Adipocyte (in vitro differentiated cells): Measurements from ENCODE around the gene MBTPS2.
A peak's percentile ranks its signal among the peaks of the same experiment; 100 is the strongest.

Experiments
- DNase-seq: peaks from one replicate; pipeline ENCODE4 v3.0.0-alpha.2; 2015; ENCODE audit warnings: low read depth
- H3K27me3 ChIP-seq: replicated peaks from 2 replicates; pipeline ENCODE4 v1.7.0; 2013; ENCODE audit warnings: mild to moderate bottlenecking, low read length, moderate library complexity; ENCODE audit not compliant: control insufficient read depth, insufficient read depth
- H3K36me3 ChIP-seq: 2 replicates; pipeline ENCODE4 v1.7.0; 2013; ENCODE audit warnings: low read length, mild to moderate bottlenecking, moderate library complexity; ENCODE audit not compliant: control insufficient read depth, insufficient read depth, severe bottlenecking
- H3K4me1 ChIP-seq: 2 replicates; pipeline ENCODE4 v1.7.0; 2013; ENCODE audit warnings: mild to moderate bottlenecking, low read length, moderate library complexity; ENCODE audit not compliant: control insufficient read depth, insufficient read depth
- H3K4me3 ChIP-seq: 2 replicates; pipeline ENCODE4 v1.7.0; 2013; ENCODE audit warnings: mild to moderate bottlenecking, low read length, moderate library complexity
- H3K9ac ChIP-seq: 2 replicates; pipeline ENCODE4 v1.7.0; 2013; ENCODE audit warnings: mild to moderate bottlenecking, low read length, moderate library complexity
- H3K9me3 ChIP-seq: 2 replicates; pipeline ENCODE4 v1.7.0; 2013; ENCODE audit warnings: mild to moderate bottlenecking, low read length, moderate library complexity; ENCODE audit not compliant: control insufficient read depth

MBTPS2 gene

GRCh38 chrX:21839334-21840192, at the start of gene MBTPS2:
TSS of gene MBTPS2 (plus strand) at chrX:21839617. CDS start at chrX:21839735, 118 bp downstream.
- Histone ChIP-seq H3K4me1 (no peaks in the 10 kb centered on the region), H3K36me3 (no peaks in the 10 kb centered on the region), H3K27me3 (no peaks in the 10 kb centered on the region), H3K9me3 (no peaks in the 10 kb centered on the region), H3K9ac (peak within 1 kb of the TSS; percentile 97), H3K4me3 (peak within 1 kb of the TSS; percentile 88)
- DNase-seq: peak; percentile 89

GRCh38 chrX:21798677-21799219, 40.7 kb upstream of the MBTPS2 start:
- Histone ChIP-seq H3K9ac (no peak overlapping the region), H3K4me1 (peaks cover 8% of the 10 kb centered on the region), H3K9me3 (no peaks in the 10 kb centered on the region), H3K27me3 (no peaks in the 10 kb centered on the region), H3K4me3 (no peak overlapping the region), H3K36me3 (no peaks in the 10 kb centered on the region)
- no peak for DNase-seq

GRCh38 chrX:21799767-21800166, 39.6 kb upstream of the MBTPS2 start:
- H3K9ac ChIP-seq: no peak overlapping the region
- H3K36me3 ChIP-seq: no peaks in the 10 kb centered on the region
- no peaks in the 10 kb centered on the region for H3K9me3 ChIP-seq
- peaks cover 8% of the 10 kb centered on the region for H3K4me1 ChIP-seq
- H3K4me3 ChIP-seq: no peak overlapping the region
- H3K27me3 ChIP-seq: no peaks in the 10 kb centered on the region
- DNase-seq: no peak

GRCh38 chrX:21800344-21800770, 39.1 kb upstream of the MBTPS2 start:
- no peak for DNase-seq
- Histone ChIP-seq H3K4me1 (peaks cover 8% of the 10 kb centered on the region), H3K9me3 (no peaks in the 10 kb centered on the region), H3K9ac (no peak overlapping the region), H3K27me3 (no peaks in the 10 kb centered on the region), H3K4me3 (no peak overlapping the region), H3K36me3 (no peaks in the 10 kb centered on the region)

GRCh38 chrX:21802054-21802670, 37.3 kb upstream of the MBTPS2 start:
- Histone ChIP-seq H3K4me3 (no peak overlapping the region), H3K9ac (no peak overlapping the region), H3K9me3 (no peaks in the 10 kb centered on the region), H3K36me3 (no peaks in the 10 kb centered on the region), H3K4me1 (peaks cover 8% of the 10 kb centered on the region), H3K27me3 (no peaks in the 10 kb centered on the region)
- DNase-seq: no peak

GRCh38 chrX:21802839-21803238, 36.6 kb upstream of the MBTPS2 start:
- Histone ChIP-seq H3K4me1 (peaks cover 8% of the 10 kb centered on the region), H3K9me3 (no peaks in the 10 kb centered on the region), H3K27me3 (no peaks in the 10 kb centered on the region), H3K36me3 (no peaks in the 10 kb centered on the region), H3K9ac (no peak overlapping the region), H3K4me3 (no peak overlapping the region)
- DNase-seq: no peak

GRCh38 chrX:21806691-21807090, 32.7 kb upstream of the MBTPS2 start:
- Histone ChIP-seq H3K4me3 (no peak overlapping the region), H3K27me3 (peaks cover 14% of the 10 kb centered on the region), H3K4me1 (no peaks in the 10 kb centered on the region), H3K9ac (no peak overlapping the region), H3K36me3 (no peaks in the 10 kb centered on the region), H3K9me3 (peaks cover 5% of the 10 kb centered on the region)
- no peak for DNase-seq

- H3K27me3 ChIP-seq: peaks cover 26% of the 10 kb centered on the region
- H3K4me3 ChIP-seq: no peak overlapping the region
- no peaks in the 10 kb centered on the region for H3K4me1 ChIP-seq
- no peak overlapping the region for H3K9ac ChIP-seq
- peaks cover 12% of the 10 kb centered on the region for H3K9me3 ChIP-seq
- no peaks in the 10 kb centered on the region for H3K36me3 ChIP-seq
- no peak for DNase-seq
Measured at GRCh38 chrX:21811832-21812231, 27.6 kb upstream of the MBTPS2 start.

GRCh38 chrX:21812628-21813027, 26.8 kb upstream of the MBTPS2 start:
- Histone ChIP-seq H3K4me3 (no peak overlapping the region), H3K36me3 (no peaks in the 10 kb centered on the region), H3K4me1 (no peaks in the 10 kb centered on the region), H3K9ac (no peak overlapping the region), H3K9me3 (peaks cover 12% of the 10 kb centered on the region), H3K27me3 (peaks cover 26% of the 10 kb centered on the region)
- DNase-seq: no peak

- H3K4me1 ChIP-seq: no peaks in the 10 kb centered on the region
- peaks cover 30% of the 10 kb centered on the region for H3K27me3 ChIP-seq
- H3K36me3 ChIP-seq: no peaks in the 10 kb centered on the region
- peaks cover 12% of the 10 kb centered on the region for H3K9me3 ChIP-seq
- no peak overlapping the region for H3K4me3 ChIP-seq
- H3K9ac ChIP-seq: no peak overlapping the region
- no peak for DNase-seq
Measured at GRCh38 chrX:21813612-21814368, 25.6 kb upstream of the MBTPS2 start.

- DNase-seq: no peak
- H3K36me3 ChIP-seq: no peaks in the 10 kb centered on the region
- no peak overlapping the region for H3K4me3 ChIP-seq
- no peaks in the 10 kb centered on the region for H3K4me1 ChIP-seq
- H3K9ac ChIP-seq: no peak overlapping the region
- peaks cover 18% of the 10 kb centered on the region for H3K27me3 ChIP-seq
- peaks cover 12% of the 10 kb centered on the region for H3K9me3 ChIP-seq
Measured at GRCh38 chrX:21816136-21816535, 23.3 kb upstream of the MBTPS2 start.
